NAMALWA (cell line): Measurements from ENCODE around the gene RAF1.
A peak's percentile ranks its signal among the peaks of the same experiment; 100 is the strongest.

Experiments
- DNase-seq: peaks from one replicate; pipeline ENCODE4 v3.0.0-alpha.2; 2015; ENCODE audit warnings: low spot score

RAF1 gene

GRCh38 chr3:12591456-12591855 is 72.5 kb downstream of the RAF1 start:
- no peak for DNase-seq

GRCh38 chr3:12590096-12590495 is 73.8 kb downstream of the RAF1 start:
- no peak for DNase-seq

- DNase-seq = no peak
Observed at GRCh38 chr3:12588039-12589009, 75.6 kb downstream of the RAF1 start.

GRCh38 chr3:12586403-12586802 is 77.5 kb downstream of the RAF1 start:
- no peak for DNase-seq

GRCh38 chr3:12585970-12586369 is 77.9 kb downstream of the RAF1 start:
- no peak for DNase-seq

- no peak for DNase-seq
Observed at GRCh38 chr3:12585181-12585580, 78.7 kb downstream of the RAF1 start.

- no peak for DNase-seq
Observed at GRCh38 chr3:12584083-12584482, 79.8 kb downstream of the RAF1 start.

GRCh38 chr3:12583280-12583679 is 80.6 kb downstream of the RAF1 start:
- no peak for DNase-seq

- no peak for DNase-seq
Observed at GRCh38 chr3:12582730-12583129, 81.2 kb downstream of the RAF1 start.

- DNase-seq = no peak
Observed at GRCh38 chr3:12579905-12580304, 84.0 kb downstream of the RAF1 start.

- no peak for DNase-seq
Observed at GRCh38 chr3:12579456-12579855, 84.5 kb downstream of the RAF1 start.

GRCh38 chr3:12578742-12579141 is 85.2 kb downstream of the RAF1 start:
- DNase-seq = peak; percentile 35

GRCh38 chr3:12577379-12577778 is 86.5 kb downstream of the RAF1 start:
- no peak for DNase-seq

GRCh38 chr3:12574661-12575060 is 89.3 kb downstream of the RAF1 start:
- no peak for DNase-seq

- no peak for DNase-seq
Observed at GRCh38 chr3:12574131-12574530, 89.8 kb downstream of the RAF1 start.

GRCh38 chr3:12571986-12572385 is 91.9 kb downstream of the RAF1 start:
- no peak for DNase-seq

GRCh38 chr3:12569836-12570235 is 94.1 kb downstream of the RAF1 start:
- no peak for DNase-seq

- no peak for DNase-seq
Observed at GRCh38 chr3:12568747-12569146, 95.2 kb downstream of the RAF1 start.

- DNase-seq = no peak
Observed at GRCh38 chr3:12566976-12567375, 96.9 kb downstream of the RAF1 start.

- DNase-seq = no peak
Observed at GRCh38 chr3:12562451-12562850, 101.5 kb downstream of the RAF1 start.

GRCh38 chr3:12561397-12561796 is 102.5 kb downstream of the RAF1 start:
- DNase-seq = no peak

GRCh38 chr3:12560505-12561190 is 103.3 kb downstream of the RAF1 start:
- no peak for DNase-seq

- DNase-seq = no peak
Observed at GRCh38 chr3:12559520-12559919, 104.4 kb downstream of the RAF1 start.
